Middle frontal gyrus (tissue), 1 donor: ENCODE measurements around the gene ZNF839.
"Not testable (repeated sequence)": the region's sequence is repeated elsewhere in the genome, so short reads cannot be mapped to it uniquely, and the experiment has no call there.

Experiments
- DNase-seq: peaks from one replicate; pipeline ENCODE4 v3.0.0-alpha.2; 2015; ENCODE audit warnings: low spot score; ENCODE audit errors: extremely low spot score

ZNF839 gene

GRCh38 chr14:102314242-102315011 is 5.1 kb upstream of the ZNF839 start:
- DNase-seq = peak; percentile 69

DNA sequence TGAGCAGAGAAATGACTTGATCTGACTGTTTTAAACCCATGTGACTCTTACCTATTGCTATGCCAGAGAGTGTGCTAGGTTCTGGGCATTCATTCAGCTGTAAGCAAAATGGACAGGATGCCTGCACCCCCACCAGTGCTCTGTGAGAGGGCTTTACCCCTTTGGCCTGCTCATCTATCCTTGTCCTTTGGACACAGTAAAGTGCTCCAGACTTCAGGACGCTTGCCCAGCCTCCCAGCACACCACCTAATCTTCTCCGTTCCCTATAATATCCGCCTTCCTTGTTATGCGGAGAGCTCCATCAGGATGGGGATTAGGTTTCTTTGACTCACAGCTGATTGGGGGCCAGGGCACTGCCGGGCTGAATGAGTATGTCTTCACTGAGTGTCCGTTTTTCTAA is 4.4 kb upstream of the ZNF839 start:
- no peak for DNase-seq

DNA sequence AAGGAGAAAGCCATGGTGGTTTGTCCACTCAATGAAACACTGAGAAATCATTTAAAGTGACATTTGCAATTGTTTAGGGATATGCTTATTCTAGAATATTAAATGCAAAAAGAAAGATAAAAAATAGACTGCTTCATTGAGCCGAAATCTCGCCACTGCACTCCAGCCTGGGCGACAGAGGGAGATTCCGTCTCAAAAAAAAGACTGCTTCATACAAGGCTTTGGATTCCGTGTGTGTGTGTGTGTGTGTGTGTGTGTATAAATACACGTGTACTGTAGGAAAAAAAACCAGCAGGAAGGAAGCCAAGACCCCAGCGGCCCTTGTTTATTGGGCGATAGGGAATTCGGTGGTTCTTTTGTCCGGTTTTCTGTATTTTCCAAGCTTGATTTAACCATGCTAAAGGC is 3.2 kb upstream of the ZNF839 start:
- DNase-seq = no peak

GRCh38 chr14:102316743-102317563 is 2.6 kb upstream of the ZNF839 start:
- peak; percentile 86 for DNase-seq

DNA sequence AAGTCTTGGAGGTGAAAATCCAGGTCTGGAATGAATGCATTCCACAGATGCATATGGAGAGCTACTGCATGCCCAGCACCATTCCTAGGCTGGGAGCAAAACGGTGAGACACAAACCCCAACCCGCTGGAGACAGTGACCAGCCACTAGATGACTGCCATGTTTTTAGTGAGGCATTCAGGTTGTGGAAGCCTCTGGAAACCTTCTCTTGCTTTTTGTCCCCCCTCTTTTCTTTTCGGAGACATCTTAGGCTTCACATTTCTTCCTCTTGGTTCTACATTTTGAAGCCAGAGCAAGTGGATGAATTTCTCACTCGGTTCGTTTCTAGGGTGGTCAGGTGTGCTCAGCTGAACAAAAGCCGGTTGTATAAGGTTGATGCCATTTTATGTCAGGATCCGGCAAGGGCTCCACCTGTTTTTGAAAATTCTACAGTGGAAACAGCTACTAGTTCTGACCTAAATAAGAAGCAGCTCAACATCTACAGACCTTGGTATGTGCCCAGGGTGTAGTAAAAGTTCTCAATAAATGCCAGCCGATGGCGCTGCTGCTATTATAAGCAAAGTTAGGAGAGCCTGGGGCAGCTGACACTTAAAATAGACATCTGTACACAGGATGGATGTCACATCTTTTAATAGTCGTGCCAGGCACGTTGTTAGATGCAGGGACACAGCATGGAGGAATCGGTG is 1.8 kb upstream of the ZNF839 start:
- peak; percentile 31 for DNase-seq

DNA sequence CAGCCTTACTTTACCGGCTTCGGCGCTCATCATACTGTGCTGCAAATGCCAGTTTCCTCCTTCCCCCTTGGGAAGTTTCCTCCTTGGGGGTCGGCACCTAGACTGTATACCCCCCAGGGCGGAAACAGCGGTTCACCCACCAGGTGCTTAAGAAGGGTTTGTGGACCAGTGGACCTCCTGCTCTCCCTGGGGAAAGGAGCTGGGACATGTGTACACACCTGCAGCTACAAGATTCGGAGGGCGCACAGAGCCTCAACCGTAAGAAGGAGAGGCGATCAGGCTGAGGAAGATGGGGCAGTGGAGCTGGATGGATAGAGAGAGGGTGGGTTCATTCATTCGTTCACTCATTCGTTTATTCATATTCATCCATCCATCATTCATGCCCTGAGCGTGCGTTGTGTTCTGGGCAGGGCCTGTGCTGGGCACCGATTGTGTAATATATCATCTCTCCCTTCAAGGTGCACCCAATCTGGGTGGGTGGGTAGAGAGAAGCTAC is 717 bp upstream of the ZNF839 start:
- DNase-seq = no peak

GRCh38 chr14:102320033-102320660 is 601 bp downstream of the ZNF839 start:
- no peak for DNase-seq

GRCh38 chr14:102320671-102321455 is 1.3 kb downstream of the ZNF839 start:
- DNase-seq = no peak

DNA sequence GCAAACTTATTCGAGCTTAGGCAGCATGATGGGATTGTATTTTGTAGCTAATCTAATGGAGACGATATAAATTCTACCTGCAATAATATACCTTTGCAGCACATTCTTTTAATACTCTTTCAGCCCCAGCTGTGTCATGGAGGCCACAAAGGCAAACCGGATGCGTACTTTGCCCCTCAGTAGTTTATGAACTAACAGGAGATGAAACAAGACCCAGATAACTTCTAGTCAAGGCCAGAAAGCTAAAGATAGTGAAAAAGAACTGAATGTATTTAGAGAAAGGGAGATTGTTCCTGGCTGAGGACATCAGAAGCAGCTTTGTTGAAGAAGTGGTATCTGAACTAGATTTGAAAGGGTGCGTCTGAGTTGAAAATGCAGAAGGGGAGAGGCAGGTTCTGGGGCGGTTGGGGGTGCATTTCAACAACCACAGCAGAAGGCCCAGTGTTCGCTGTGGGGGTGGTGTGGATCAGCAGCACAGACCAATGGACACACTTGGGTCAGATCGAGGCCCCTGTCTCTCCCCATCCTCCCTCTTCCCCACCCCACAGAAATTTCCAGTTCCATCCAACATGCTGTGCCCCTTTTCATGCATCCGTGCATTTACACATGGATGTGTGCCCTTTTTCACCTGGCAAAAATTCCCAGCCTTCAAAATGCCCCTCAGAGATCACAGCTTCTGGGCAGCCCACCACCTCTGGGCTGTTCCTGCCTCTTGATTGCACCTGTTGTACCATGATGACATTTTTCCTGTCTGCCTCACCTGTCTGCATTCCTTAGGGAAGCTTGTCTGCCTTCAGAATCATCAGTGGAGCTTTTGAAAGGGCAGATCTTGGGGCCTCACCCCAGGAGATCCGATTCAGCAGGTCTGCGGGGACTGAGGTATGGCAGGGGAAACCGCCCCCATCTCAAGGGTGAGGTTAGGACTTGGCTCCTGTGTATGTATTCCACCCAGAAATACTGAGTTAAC is 2.2 kb downstream of the ZNF839 start:
- DNase-seq = no peak

GRCh38 chr14:102323102-102323501 is 3.6 kb downstream of the ZNF839 start:
- DNase-seq = no peak

GRCh38 chr14:102325791-102326345 is 6.3 kb downstream of the ZNF839 start:
- DNase-seq = no peak

- no peak for DNase-seq
These were observed 7.0 kb downstream of the ZNF839 start for GRCh38 chr14:102326583-102326982.

GRCh38 chr14:102329381-102329780 is 9.8 kb downstream of the ZNF839 start:
- not testable (repeated sequence) for DNase-seq

GRCh38 chr14:102330806-102331205 is 11.3 kb downstream of the ZNF839 start:
- no peak for DNase-seq

DNA sequence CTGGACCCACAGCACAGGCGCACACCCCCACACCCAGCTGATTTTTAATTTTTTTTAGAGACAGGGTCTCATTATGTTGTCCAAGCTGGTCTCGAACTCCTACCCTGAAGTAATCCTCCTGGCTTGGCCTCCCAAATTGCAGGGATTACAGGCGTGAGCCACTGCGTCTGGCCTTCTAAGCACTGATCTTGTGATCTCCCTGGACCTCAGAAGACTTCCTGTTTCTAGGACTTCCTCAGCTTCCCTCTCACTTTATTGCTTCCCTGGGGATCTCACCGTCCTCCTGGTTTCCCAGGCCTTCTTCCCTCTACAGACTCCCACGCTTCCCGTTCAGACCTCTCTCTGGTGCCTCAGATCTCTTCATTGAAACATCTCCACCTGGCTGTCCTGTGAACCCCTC is 13.8 kb downstream of the ZNF839 start:
- DNase-seq = no peak

GRCh38 chr14:102333795-102334705 is 14.5 kb downstream of the ZNF839 start:
- no peak for DNase-seq

- no peak for DNase-seq
These were observed 15.6 kb downstream of the ZNF839 start for GRCh38 chr14:102335163-102335562.

DNA sequence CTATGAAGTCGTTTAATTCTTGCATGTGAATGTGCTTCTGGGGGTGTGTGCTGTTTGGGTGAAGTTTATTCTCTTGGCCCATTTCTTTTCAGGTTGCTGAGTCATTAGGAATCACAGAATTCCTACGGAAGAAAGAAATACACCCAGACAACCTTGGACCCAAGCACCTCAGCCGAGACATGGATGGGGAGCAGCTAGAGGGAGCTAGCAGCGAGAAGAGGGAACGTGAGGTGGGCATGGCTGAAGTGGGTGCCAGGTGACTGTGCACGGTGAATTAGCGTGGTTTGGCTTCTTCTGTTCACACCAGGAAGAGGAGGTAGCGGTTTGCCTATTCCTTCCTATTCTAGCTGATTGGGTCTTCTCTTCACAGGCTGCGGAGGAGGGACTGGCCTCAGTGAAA is 19.2 kb downstream of the ZNF839 start:
- DNase-seq = no peak
